Measurements from ENCODE around the gene NAPA.
A peak's percentile ranks its signal among the peaks of the same experiment; 100 is the strongest.
"Not testable (repeated sequence)": the region's sequence is repeated elsewhere in the genome, so short reads cannot be mapped to it uniquely, and the experiment has no call there.

NAPA gene

GRCh38 chr19:47487551-47488515 lies 27.0 kb downstream of the NAPA start:
- DNase-seq = no peak

- peak in 1 of 51 donors; percentile 11 for DNase-seq
These were observed 28.0 kb downstream of the NAPA start for GRCh38 chr19:47486900-47487299.

DNA sequence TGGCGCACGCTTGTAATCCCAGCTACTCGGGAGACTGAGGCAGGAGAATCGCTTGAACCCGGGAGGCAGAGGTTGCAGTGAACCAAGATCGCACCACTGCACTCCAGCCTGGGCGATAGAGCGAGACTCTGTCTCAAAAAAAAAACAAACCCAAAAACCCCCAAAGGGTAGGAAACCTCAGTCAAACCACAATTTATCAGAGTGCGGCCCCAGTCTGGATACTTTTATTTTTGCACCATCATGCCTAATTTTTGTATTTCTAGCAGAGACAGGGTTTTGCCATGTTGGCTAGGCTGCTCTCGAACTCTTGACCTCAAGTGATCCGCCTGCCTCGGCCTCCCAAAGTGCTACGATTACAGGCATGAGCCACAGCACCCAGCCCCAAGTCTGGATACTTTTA lies 28.6 kb downstream of the NAPA start:
- not testable (repeated sequence) for DNase-seq

DNA sequence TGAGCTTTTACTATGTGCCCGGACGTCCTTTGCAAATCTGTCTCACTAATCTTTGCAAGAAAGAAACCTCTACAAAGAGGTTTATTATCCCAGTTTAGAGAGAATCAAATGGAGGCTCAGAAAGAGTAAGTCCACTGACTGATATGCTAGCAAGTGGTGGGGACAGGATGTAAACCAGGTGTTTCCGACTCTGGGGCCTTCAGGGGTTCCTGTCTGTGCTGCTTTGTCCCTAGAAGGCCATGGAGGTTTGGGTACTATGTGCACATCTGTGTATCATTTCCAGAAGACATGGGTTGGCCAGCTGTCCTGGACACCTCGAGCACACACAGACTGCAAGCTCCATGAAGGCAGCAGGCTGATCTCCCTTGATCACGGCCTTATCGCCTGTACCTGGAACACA lies 29.7 kb downstream of the NAPA start:
- DNase-seq = no peak

DNA sequence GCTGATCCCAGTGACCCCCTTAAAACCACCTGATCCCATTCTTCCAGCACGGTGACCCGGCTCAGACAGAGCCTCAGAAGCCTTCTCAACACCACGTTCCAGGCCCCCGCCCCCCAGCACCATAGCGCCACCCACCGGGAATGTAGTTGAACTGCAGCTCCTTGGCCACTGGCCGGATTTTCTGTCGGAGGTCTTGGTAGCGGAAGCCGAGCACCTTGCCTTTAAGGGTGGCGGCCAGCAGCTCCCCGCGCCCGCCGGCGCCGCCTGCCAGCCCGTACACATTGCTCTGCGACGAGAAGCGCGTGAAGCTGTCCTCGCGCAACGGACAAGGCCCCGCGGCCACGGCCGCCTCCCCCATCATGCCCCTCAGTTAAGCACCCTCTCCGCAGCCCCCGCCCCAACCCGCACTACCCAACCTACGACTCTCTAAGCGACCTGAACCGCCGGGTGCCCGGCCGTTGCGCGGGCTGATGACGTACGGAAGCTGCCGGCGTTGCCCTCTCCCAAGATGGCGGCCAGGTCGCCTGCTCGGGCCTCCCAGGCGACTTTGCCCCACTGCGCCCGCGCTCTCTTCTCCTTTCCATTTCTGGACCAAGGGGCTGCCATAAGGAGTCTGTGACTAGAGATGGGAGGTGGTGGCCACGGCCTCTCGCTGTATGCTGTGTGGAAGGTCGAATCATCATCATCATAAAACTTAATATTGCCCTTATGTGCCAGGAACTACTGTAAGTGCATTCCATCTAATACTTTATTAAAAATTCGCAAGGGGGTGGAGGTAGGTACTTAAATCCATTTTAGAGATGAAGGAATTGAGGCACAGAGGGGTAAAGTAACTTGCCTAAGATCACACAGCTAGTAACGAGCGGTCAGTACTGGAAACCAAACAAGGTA lies 30.8 kb downstream of the NAPA start, which contains the start of gene KPTN:
Gene KPTN, minus strand, starts transcription at position 420 of the 891 bp plus-strand sequence. Its CDS starts 59 bp downstream, at position 361.
- peak; percentile 52 to 99 (median 91) for DNase-seq

DNA sequence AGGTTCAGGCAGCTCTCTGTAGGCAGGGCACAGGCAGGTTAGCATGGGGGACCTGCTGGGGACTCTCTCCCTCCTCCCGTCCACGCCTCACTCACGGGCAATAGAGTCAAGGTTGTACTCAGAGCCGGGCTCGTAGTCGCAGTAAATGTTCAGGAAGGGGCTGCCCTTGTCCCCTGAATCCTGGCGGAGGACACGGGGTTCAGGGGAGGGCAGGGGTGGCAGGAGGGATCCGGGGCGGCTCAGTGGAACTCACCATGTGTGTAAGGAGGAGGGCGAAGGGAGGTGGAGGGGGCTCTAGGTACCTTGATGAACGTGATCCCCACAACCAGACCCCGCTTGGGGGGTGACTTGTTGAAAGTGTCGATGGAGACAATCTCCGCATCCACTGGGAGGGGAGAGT lies 31.7 kb downstream of the NAPA start:
- DNase-seq = no peak

DNA sequence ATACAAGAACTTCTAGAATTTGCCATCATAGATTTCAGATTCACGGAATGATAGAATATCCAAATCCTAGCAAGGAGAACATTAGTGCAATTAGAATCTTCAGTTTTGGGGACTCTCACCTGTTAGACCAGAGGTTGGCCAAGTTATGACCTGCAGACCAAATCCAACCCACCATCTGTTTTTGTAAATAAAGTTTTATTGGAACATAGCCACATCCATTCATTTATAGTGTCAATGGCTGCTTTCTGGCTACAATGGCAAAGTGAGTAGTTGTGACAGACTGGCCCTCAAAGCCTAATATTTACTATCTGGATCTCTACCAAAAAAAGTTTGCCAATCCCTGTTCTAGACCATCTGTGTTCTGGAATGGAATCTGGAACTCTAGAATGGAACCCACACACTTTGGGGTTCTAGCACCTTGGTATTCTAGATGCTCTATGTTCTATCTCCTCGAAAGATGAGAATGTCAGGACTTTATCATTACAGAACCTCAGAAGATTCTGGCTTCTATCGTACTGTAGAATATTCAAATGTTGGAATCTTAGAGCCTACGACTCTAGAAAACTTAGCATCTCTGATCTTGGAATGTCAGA lies 33.3 kb downstream of the NAPA start:
- no peak for DNase-seq

DNA sequence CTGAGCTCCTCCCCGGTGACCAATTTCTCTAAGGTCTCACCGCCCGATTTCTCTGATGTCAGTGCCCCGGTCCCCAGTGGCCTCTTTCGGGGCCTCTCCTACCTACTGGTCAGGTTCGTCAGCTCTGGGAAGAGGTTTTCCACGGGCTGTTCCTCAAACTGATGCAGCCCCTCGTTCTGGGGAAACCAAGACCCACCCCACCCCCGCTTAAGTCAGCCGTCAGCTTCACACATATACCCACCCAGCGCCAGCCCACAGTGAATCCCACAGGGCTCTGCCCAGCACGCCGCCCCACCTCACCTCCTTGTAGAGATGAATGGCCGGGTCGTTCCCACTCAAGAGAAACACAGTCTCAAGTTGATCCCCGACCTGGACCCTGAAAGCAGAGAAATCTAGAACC lies 34.2 kb downstream of the NAPA start:
- no peak for DNase-seq

DNA sequence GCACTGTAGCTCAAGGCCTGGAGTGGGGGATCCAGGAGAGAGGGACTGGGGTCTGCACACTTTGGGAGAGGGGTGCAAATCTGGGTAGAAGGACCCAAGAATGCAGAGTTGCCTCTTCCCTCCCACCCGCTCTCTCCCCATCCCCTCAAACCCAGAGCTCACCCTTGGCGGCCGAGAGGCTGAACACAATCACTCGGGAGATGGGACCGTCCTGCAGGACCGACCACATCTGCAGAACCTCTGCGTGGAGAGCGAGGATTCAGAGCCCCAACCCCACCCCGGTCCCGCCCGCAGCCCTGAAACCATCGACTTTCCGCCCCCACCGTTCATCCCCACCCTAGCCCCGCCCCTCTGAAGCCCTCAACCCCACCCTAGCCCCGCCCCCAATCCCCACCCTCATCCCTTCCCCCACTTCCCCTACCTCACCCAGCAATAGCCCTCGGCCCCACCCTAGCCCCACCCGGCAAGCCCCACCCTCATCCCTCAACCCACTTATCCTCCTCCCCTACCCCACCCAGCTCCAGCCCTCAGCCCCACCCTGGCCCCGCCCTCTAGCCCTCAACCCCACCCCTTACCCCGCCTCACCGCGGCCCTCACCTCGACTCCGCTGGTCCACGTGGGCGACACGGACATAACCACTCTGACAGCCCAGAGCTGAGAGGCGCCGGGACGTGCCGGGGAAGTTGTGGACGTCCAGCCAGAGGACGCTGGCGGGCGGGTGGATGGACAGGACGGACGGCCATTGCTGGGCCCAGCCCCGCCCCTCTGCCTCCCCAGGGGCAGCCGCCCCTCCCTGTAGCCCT lies 35.0 kb downstream of the NAPA start:
- DNase-seq = no peak

DNA sequence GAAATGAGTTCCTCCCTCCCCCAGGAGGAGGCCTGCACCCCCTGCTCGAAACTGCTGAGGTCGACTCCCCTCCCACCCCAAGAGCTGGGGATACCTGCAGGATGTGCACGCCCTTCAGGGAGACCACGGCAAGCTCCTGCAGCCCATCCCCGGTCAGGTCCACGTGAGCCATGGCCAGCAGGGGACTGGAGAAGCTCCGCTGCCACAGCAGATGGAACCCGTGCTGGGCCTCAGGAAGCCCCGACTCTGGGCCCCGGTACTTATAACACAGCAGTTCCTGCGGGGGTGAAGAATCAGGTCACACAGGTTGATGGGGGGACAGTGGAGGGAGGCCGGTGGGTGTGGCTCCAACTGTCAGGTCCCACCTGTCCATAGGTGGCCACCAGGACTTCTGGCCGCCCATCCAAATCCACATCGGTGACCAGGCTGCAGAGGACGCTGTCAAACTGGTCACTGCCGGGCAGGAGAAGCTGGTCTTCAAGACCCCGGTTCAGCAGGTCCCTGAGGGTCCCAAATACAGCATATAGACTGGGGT lies 38.4 kb downstream of the NAPA start:
- no peak for DNase-seq

DNA sequence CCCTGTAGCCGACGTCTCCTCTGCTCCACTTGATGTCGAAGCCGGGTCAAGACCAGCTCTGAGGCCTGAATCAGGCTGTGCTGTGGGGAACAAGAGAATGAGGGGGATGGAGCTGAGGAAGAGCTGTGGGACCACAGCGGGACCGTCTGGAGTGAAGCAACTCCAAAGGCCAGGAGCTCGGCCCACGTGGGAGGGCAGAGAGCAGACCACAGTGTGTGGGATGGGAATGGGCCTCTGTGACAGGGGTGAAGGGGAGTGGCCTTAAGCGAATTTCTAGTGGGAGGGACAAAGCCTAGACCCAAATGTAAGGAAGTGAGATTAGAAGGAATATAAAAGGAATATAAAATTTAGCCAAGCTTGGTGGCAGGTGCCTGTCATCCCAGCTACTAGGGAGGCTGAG lies 39.4 kb downstream of the NAPA start:
- no peak for DNase-seq

DNA sequence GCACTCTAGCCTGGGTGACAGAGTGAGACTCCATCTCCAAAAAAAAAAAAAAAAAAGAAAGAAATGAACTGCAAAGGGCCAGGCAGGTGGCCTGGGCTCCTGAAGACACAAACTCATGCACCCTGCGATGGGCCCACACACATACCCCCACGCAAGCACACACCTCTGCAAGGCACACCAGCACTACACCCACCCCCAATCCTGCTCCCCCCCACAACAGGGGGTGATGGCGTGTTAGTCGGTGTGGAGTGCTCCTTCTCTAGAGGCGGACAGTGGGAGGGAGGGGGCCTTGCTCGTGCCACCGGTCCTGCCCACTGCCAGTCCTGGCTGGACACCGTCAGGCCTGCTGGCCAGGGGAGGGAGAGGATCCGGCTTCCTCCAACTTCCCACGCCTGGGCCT lies 41.5 kb downstream of the NAPA start:
- DNase-seq = no peak

DNA sequence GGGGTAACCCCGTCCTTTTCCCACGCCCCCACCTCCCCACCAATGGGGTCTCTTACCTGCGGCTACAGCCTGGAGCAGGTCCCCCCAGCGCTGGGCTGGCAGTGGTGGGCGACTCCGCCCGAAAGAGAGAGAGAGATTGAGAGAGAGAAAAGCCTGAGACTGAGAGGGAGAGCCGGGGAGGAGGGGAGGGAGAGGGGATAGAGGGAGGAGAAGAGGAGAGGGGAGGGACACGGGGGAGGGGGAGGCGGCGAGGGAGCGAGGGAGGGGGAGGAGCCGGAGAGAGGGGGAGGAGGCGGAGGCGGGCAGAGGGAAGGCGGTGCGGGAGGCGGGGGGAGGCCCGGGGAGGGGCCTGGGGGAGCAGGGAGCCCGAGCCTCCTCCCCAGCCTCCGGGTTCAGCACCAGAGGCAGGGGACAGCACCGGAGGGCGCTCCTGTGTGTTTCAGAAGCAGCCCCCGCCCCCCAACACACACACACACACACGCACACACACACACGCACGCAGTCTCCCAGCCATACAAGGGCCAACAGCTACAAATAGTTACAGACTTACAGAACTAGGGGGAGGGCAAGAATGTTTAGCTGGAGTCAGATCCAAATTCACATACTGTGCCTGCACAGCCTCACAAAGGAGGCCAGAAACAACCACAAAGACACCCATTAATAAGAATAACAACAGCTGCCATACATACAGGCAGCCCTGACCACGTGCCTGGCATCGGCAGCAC lies 43.0 kb downstream of the NAPA start, which contains the start of gene SLC8A2:
Gene SLC8A2, minus strand, starts transcription at position 161 of the 725 bp plus-strand sequence. CDS start 5,490 bp downstream, outside the sequence.
- peak in 34 of 51 donors; percentile 8 to 72 (median 40) for DNase-seq

DNA sequence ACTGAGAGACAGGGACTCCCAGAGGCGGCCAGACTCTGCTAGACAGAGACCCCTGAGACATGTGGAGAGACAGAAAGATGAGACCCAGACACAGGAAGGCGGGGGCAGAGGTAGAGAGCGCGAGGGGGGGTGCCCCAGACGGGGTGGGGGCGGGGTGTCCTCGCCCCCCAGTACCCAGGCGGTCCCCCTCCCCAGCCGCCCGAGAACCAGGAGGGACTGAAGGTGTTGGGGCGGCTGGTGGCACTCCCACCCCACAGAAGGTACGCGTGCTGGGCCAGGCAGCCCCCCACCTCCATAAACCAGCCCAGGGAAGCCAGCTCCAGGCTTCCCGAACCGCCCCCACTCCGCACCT lies 43.5 kb downstream of the NAPA start:
- DNase-seq = no peak

DNA sequence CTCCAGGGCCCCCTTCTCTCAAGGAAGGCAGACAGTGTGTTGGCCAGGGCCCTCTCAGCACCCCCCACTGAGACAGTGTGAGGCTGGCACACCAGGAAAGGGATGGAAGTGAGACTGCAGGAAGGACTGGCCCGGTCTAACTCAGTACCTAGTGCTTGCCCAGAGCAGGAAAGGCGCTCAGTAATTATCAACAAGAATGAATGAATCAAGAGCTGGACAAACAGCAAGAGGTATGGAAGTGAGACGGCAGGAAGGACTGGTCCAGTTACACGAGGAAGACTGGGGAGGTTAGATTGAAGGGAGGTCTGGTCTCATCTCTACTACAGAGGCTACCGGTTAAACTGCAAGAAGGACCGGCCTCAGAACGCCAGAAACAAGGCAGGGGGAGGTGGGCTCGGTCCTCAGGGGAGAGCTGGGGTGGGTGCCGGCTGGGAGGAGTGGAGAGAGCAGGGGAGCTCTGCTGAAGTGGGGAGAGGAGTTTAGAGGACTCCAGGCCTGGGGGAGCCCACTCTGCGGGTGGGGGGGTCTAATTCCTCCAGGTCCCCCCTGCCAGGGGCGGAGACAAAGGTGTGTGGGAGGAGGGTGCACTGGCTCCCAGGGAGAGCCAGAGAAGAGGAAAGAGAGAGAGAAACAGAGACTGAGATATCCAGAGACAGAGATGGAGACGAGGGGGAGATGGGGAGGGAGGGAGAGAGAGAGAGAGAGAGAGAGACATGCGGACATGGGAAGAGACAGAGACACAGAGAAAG lies 44.2 kb downstream of the NAPA start:
- DNase-seq = no peak

GRCh38 chr19:47469719-47470118 lies 45.1 kb downstream of the NAPA start:
- no peak for DNase-seq

DNA sequence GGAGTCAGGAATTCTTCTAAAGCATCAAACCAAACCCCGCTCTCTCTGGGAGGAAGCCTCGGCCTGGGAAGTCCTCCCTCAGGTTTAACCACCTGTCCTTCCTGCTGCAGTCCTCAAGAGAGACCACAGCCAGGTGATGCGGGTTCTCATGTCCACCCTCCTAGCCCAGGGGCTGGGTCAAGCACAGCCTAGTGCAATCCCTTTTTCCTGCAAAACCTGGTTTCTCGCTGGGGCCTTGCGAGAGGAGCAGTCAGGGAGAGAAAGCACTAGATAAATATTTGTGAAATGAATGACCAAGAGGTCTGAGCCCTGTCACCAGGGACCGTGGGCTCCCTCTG lies 45.5 kb downstream of the NAPA start:
- DNase-seq = no peak

DNA sequence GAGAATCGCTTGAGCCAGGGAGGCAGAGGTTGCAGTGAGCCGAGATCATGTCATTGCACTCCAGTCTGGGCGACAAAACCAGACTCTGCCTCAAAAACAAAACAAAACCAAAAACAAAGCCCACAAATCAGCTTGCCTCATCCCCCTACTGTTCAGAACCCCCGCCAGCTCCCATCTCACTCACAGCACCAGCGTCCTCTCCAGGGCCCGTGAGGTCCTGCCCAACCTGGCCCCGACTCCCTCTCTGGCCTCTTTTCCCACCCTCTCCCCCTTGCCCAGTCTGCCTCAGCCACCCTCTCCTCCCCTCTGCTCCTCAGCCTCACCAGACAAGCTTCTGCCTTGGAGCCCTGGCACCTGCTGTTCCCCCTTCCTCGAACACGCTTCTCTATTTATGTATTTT lies 46.9 kb downstream of the NAPA start:
- no peak for DNase-seq

GRCh38 chr19:47465957-47466356 lies 48.9 kb downstream of the NAPA start:
- DNase-seq = no peak

Data from hypothalamus (tissue), 51 donors.